T-helper 1 cell treated with Interleukin-12 subunit alpha and Interleukin-12 subunit beta and Interleukin-4 antibody, amounts not matched to agents 30 ng/mL and 1 ng/mL, for 36 hours (primary cell): Measurements from ENCODE around the gene LRRC47. TPM values are rescaled to one million over a fixed set of nuclear protein-coding genes. Genes with fewer than 3 reads are reported as not detected.
"Not testable (repeated sequence)": the region's sequence is repeated elsewhere in the genome, so short reads cannot be mapped to it uniquely, and the experiment has no call there.

Experiments used
- intact Hi-C: fragments of 100-400 bp; cut with micrococcal nuclease; formaldehyde crosslinking; loops from one replicate; pipeline ENCODE4 v1.15.1; 2024
- total RNA-seq: library from RNA; stranded (reverse); gene quantifications from 2 replicates; pipeline ENCODE4 v1.2.3, GENCODE V29; 2022

The LRRC47 gene
- total RNA-seq, 1 donor from 2014 or later: 43.5 TPM

- intact Hi-C loops: no loop called here
Observed at GRCh38 chr1:3749512-3749911, 46.8 kb downstream of the LRRC47 start.

DNA sequence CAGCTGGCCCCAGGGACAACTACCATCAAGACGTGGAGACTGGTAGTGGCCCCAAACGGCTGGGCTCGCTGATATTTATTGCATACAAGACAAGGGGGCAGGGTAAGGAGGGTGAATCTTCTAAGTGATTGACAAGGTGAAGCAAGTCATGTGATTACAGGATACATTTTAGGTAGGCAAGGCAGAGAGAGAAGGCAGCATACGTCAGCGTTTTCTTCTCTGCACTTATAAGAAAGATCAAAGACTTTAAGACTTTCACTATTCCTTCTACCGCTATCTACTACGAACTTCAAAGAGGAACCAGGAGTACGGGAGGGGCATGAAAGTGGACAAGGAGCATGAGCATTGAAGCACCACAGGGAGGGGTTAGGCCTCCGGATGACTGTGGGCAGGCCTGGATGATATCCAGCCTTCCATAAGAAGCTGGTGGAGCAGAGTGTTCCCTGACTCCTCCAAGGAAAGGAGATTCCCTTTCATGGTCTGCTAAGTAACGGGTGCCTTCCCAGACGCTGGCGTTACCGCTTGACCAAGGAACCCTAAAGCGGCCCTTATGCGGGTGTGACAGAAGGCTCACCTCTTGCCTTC, 47.9 kb downstream of the LRRC47 start:
- intact Hi-C loops: not testable (repeated sequence)

- intact Hi-C loops: loop anchor here (1.0 kb wide), 5 partner anchors 24 to 124 kb away; partner anchors contain the start of genes CEP104, DFFB, LRRC47 and SMIM1
Observed at GRCh38 chr1:3747903-3748302, 48.4 kb downstream of the LRRC47 start.

- intact Hi-C loops: loop anchor here (1.0 kb wide), 5 partner anchors 25 to 123 kb away; partner anchors contain the start of genes CEP104, DFFB, LRRC47 and SMIM1
Observed at GRCh38 chr1:3747522-3747848, 48.8 kb downstream of the LRRC47 start.

- intact Hi-C loops: loop anchor here (1.0 kb wide), 5 partner anchors 25 to 123 kb away; partner anchors contain the start of genes CEP104, DFFB, LRRC47 and SMIM1
Observed at GRCh38 chr1:3746830-3747521, 49.3 kb downstream of the LRRC47 start.

GRCh38 chr1:3746389-3746829, 49.9 kb downstream of the LRRC47 start:
- intact Hi-C loops: no loop called here

DNA sequence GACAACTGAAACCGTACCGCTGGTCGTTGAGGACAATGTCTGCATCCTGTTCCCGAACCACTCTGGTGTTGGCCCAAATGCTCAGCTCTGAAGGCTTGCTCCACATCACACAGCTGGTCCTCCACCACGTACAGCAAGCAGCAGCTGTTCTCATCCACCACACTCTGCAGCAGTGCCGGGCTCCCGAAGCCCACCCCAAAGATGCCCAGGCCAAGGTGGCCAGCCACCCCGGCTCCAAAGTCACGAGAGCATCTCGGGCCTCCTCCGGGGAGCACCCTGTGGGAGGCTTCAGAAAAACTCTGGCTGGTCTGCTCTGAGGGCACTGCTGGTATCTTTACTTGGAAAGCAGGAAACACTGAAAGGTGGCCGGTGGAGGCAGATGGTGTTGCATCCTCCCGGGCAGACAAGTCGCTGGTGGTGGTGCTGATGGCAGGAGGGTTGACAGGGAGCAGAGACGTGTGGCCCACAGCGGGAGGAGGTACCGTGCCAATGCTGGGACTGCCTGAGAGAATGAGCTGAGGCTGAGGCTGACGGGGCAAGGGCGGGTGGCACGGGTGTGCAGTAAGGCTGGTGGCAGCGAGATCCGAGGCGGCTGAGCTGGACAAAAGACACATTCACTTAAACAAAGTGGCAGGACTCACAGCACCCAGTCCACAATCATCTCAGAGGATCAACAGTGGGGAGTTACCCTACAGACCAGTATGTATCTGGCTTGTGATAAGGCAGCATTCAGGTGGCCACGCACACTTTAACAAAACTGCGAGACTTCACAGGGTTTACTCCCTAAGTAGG, 50.5 kb downstream of the LRRC47 start:
- intact Hi-C loops: no loop called here

DNA sequence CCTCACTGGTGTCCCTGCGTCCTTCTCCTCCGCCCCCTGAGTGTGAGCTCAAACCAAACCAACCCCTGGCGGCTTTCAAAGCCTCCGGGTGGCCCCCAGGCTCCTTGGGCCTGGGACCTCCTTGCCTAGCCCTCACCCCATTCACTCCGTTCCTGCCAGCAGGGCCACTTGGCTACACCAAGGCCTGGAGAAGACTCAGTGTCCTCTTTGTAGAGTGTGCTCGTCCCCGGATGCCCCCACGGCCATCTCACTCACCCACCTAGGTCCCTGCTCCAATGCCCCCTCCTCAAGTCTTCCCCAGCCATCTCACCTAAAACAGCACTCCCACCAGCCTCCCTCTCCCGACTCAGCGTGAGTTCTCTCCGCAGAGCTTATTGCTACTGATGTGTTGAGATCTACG, 51.2 kb downstream of the LRRC47 start:
- intact Hi-C loops: no loop called here

GRCh38 chr1:3744646-3745045, 51.7 kb downstream of the LRRC47 start:
- intact Hi-C loops: no loop called here

- intact Hi-C loops: no loop called here
Observed at GRCh38 chr1:3743826-3744225, 52.5 kb downstream of the LRRC47 start.

DNA sequence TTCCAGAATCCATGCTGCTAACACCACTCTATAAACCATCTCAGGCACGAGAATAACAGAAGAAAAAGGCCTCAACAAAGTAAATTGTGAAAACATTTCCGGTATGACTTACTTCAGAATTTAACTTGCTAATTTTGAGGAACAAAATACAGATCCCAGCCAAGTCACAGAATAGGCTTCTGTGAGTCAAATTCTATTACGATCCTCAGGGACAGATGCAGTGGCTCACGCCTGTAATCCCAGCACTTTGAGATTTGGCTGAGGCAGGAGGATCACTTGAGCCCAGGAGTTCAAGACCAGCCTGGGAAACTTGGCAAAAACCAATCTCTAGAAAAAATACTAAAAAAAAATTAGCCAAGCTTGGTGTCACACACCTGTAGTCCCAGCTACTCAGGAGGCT, 52.9 kb downstream of the LRRC47 start:
- intact Hi-C loops: no loop called here

DNA sequence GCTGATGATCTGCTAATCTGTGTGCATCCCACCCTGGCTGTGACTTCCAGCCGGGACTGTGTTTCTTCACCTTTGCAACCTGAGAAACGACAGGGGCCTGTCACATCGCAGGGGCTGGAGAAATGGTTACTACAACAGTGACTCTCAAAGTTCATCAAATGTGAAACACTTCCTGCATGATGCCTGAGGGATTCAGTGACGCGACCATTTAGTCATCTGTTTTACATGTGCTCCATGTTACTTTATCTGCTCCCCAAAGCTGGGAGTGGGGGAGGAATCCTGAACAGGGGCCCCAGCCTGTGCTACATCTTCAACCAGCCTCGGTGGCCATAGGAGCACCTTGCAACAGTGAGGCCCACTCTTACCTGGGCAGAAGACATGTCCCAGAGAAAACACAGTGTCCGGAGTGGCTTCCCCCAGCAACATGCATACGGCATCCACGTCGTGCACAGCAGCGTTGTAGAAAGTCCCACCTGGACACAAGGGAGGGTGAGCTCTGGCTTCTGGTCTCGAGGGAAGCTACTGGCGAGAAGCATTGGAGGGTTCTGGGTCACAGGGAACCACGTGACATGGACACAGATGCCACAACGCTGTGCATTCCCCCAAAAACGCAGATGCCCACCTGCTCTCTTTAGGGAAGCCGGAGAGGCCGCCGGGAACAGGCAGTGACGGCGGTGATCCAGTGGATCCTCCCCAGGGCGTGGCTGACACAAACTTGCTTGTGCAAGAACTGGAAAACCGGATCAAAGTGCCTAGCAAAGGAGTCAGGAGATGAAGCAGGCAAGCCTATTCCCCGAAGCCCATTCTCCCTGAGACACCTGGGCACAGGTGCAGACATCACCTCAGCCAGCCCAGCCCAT, 53.6 kb downstream of the LRRC47 start:
- intact Hi-C loops: no loop called here

GRCh38 chr1:3741566-3742438, 54.5 kb downstream of the LRRC47 start:
- intact Hi-C loops: no loop called here

GRCh38 chr1:3740752-3741151, 55.5 kb downstream of the LRRC47 start:
- intact Hi-C loops: no loop called here

GRCh38 chr1:3740042-3740441, 56.3 kb downstream of the LRRC47 start:
- intact Hi-C loops: no loop called here

DNA sequence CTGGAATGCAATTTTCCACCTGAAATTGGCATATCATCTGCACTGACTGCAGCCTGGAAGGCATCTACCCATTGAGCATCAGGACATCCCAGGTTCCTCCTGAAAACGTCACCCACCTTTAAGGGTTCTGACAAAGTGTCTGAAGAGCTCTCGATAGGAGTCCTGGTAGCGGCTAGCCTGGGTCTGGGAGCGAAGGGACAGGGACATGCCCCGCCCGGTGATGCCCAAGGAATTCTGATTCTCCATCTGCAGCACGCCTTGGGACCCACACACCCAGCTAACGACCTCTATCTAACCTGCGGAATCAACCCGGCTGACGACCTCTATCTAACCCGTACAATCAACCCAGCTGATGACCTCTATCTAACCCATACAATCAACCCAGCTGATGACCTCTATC, 57.4 kb downstream of the LRRC47 start:
- intact Hi-C loops: no loop called here

DNA sequence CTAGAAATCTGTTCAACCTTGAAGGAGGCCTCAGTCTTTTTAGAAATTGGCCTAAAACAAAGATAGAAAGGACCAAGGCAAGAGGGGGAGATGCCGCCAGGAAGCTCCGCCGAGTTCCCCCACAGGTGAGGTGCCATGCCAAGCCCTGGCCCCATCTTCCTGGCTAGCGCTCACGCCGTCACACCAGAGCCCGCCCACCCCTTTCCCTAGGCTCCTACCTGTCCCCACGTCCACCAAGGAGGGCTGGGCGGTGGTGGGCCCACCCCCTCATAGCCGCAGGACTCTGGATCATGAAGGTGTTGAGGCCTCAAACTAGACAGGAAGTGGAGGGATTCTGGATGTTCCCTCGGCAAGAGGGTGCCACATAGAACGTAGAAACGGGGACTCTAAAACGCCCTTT, 59.6 kb downstream of the LRRC47 start:
- intact Hi-C loops: no loop called here

- intact Hi-C loops: no loop called here
Observed at GRCh38 chr1:3736131-3736561, 60.2 kb downstream of the LRRC47 start.

DNA sequence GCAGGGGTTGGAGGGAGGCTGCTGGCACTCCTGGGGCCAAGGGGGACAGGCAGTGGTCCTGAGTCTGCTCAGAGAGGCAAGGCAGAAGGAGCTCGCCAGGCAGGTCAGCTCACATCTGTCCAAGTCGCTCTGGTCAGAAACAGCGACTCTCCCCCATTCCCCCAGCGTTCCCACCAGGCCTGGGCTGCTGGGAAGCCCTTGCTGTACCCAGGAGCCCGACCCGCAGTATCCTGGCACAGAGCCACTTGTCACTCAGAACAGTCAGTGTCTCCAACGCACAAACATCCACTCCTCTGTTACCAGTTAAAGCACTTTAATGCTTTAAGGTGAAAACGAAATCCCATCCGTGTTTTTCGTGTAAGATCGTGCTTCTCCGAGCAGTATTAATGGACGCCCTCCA, 60.6 kb downstream of the LRRC47 start:
- intact Hi-C loops: no loop called here

DNA sequence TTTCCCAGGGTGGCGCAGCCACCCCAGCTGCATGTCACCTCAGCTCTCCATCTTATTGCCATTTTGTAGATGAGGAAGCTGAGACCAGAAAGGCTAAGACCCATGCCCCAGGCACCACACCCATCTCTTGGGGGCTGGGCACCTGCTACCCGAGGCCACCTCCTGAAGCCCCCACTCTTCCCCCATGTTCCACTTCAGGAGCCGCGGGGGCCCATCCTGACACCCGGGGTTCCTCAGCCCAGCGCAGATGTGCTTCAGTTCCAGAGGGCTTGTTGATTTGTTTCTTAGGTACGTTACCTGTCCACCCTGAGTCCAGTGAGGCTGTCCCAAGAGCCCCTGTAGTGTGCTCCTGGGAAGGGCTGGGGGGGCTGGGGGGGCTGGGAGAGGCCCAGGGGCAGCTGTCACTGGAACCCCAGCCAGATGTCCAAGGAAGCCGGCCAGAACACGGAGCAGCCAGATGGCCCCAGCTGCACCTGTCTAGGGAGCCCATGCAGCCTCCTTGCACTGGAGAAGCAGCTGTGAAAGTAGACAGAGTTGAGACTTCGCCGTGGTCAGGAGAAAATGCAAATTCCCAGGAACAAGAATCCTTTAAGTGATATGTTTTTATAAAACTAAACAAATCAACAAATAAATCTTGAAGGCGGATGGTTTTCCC, 61.1 kb downstream of the LRRC47 start:
- intact Hi-C loops: no loop called here
